Activated naive CD8-positive, alpha-beta T cell treated with anti-CD3 and anti-CD28 coated beads for 36 hours (primary cell): ENCODE data around the gene CDH12. TPM values are rescaled to one million over a fixed set of nuclear protein-coding genes. Genes with fewer than 3 reads are reported as not detected.
"Not testable (repeated sequence)": the region's sequence is repeated elsewhere in the genome, so short reads cannot be mapped to it uniquely, and the experiment has no call there.

Experiments
- DNase-seq: peaks from one replicate; pipeline ENCODE4 v3.0.0; 2021
- H3K27ac Mint-ChIP-seq: one replicate; pipeline ENCODE4 v1.8.0; 2022; ENCODE audit warnings: mild to moderate bottlenecking, moderate library complexity, mixed read lengths
- H3K27me3 Mint-ChIP-seq: one replicate; pipeline ENCODE4 v1.8.0; 2022; ENCODE audit warnings: mild to moderate bottlenecking, mixed read lengths
- H3K36me3 Mint-ChIP-seq: one replicate; pipeline ENCODE4 v1.8.0; 2021; ENCODE audit warnings: mild to moderate bottlenecking, mixed read lengths
- H3K4me1 Mint-ChIP-seq: one replicate; pipeline ENCODE4 v1.8.0; 2021; ENCODE audit warnings: mixed read lengths
- H3K4me3 Mint-ChIP-seq: one replicate; pipeline ENCODE4 v1.8.0; 2022; ENCODE audit warnings: mild to moderate bottlenecking, moderate library complexity, mixed read lengths
- H3K9me3 Mint-ChIP-seq: one replicate; pipeline ENCODE4 v1.8.0; 2022; ENCODE audit warnings: mixed read lengths
- total RNA-seq, 2 experiments: library from RNA; stranded (reverse); gene quantifications; one replicate each; pipeline ENCODE4 v1.2.3, GENCODE V29; 2021

CDH12 gene
- total RNA-seq, 2 experiments from 2014 or later, result not detected

DNA sequence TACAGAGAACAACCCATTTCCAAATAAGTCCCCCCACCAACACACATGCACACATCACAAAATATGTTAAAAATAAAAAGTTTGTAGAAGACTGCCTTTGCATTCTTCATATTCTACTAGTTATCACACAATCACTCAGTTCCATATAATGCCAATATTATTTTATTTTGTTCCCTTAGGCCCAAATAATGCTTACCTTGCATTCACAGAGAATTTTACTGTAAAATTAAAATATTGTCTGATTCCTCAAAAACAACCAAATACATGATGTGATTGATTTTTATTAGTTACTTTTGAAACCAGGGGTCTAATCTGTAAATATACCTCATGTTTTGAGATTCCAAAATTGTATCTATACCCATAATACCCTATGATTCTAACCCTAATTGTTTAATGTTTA lies 536.9 kb downstream of the CDH12 start:
- Mint-ChIP-seq H3K4me1 (no peaks in the 10 kb centered on the region), H3K27me3 (no peaks in the 10 kb centered on the region), H3K36me3 (no peaks in the 10 kb centered on the region), H3K9me3 (peaks cover 10% of the 10 kb centered on the region), H3K27ac (no peak overlapping the region), H3K4me3 (no peak overlapping the region)
- DNase-seq, result no peak

DNA sequence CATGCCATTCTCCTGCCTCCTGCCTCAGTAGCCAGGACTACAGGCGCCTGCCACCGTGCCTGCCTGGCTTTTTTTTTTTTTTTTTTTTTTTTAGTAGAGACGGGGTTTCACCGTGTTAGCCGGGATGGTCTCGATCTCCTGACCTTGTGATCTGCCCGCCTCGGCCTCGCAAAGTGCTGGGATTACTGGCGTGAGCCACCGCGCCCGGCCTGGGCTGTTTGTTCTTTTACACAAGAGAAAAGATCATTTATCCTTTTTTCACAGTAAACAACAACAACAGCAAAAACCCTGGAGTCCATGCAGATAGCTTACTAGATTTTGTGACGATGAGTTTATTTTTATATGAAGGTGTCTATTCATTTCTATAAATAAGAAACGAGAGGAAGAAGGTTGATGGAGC lies 538.1 kb downstream of the CDH12 start:
- not testable (repeated sequence) for DNase-seq, H3K4me3 Mint-ChIP-seq, H3K27me3 Mint-ChIP-seq, H3K27ac Mint-ChIP-seq, H3K9me3 Mint-ChIP-seq, H3K4me1 Mint-ChIP-seq, H3K36me3 Mint-ChIP-seq

DNA sequence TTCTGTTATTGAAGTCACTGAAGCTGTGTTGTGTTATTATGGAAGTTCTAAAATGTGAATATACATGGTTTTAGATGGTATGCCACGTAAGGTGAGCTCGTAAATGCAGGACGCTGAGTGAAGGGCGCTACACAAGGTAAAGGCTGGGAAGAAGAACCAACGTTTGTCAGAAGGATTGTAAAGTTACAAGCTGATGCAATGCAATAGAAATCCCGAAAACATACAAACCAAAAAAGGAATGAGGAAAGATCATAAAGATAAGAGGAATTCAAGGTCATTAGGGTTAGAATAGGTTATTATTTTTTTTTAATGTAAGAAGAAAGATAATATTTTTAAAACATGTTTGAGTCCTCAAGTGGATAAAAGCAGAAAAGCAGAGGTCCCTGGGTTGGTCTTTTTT lies 538.6 kb downstream of the CDH12 start:
- no peaks in the 10 kb centered on the region for H3K27me3 Mint-ChIP-seq
- peaks cover 5% of the 10 kb centered on the region for H3K9me3 Mint-ChIP-seq
- H3K4me3 Mint-ChIP-seq, result no peak overlapping the region
- H3K4me1 Mint-ChIP-seq, result no peaks in the 10 kb centered on the region
- H3K36me3 Mint-ChIP-seq, result no peaks in the 10 kb centered on the region
- no peak for DNase-seq
- H3K27ac Mint-ChIP-seq, result no peak overlapping the region

GRCh38 chr5:22306011-22306410 lies 547.1 kb downstream of the CDH12 start:
- no peak overlapping the region for H3K27ac Mint-ChIP-seq
- no peak overlapping the region for H3K4me3 Mint-ChIP-seq
- H3K27me3 Mint-ChIP-seq, result no peaks in the 10 kb centered on the region
- no peaks in the 10 kb centered on the region for H3K36me3 Mint-ChIP-seq
- H3K9me3 Mint-ChIP-seq, result peaks cover 2% of the 10 kb centered on the region
- no peaks in the 10 kb centered on the region for H3K4me1 Mint-ChIP-seq
- DNase-seq, result no peak

DNA sequence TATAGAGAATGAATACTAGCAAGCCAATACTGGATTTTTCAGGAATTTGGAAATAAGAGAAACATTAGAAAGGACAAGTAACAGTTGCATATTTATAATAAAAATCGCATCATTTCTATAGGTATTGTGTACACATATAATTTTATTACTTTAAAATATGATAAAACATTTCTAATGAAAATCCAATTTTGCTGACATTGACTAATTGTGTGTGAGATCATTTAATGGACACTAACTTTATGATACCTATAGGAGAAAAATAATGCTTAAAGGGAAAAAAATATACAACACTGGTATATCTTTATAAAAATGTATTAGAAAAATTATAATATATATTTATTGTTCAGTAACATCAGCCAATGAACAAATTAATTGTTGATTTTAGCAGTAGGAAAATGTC lies 557.3 kb downstream of the CDH12 start:
- Mint-ChIP-seq H3K27ac (no peak overlapping the region), H3K4me1 (no peaks in the 10 kb centered on the region), H3K27me3 (no peaks in the 10 kb centered on the region), H3K9me3 (peaks cover 17% of the 10 kb centered on the region), H3K36me3 (no peaks in the 10 kb centered on the region), H3K4me3 (no peak overlapping the region)
- DNase-seq, result no peak

GRCh38 chr5:22293147-22293546 lies 560.0 kb downstream of the CDH12 start:
- H3K9me3 Mint-ChIP-seq, result peaks cover 25% of the 10 kb centered on the region
- H3K27ac Mint-ChIP-seq, result no peak overlapping the region
- H3K4me3 Mint-ChIP-seq, result no peak overlapping the region
- DNase-seq, result no peak
- no peaks in the 10 kb centered on the region for H3K27me3 Mint-ChIP-seq
- H3K4me1 Mint-ChIP-seq, result no peaks in the 10 kb centered on the region
- no peaks in the 10 kb centered on the region for H3K36me3 Mint-ChIP-seq

DNA sequence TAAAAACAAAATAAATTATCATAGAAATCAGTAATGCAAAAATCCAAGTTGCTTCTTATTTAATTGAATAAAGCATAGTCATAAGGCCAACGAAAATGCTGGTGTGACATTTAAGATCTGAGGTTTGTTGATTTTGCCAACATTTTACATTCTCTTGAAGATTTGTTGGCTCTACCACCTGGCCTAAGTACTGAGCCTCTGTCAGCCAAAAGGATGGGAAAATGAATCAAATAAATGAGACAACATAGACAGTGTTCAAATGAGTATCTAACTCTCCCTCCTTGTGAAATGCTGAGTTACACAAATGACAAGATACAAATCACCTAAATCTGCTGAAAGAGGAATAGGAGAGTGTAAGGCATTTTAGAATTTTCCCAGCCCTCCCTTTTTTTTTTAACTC lies 575.0 kb downstream of the CDH12 start:
- no peaks in the 10 kb centered on the region for H3K4me1 Mint-ChIP-seq
- H3K36me3 Mint-ChIP-seq, result no peaks in the 10 kb centered on the region
- no peak overlapping the region for H3K4me3 Mint-ChIP-seq
- peaks cover 2% of the 10 kb centered on the region for H3K9me3 Mint-ChIP-seq
- no peak for DNase-seq
- H3K27me3 Mint-ChIP-seq, result no peaks in the 10 kb centered on the region
- no peak overlapping the region for H3K27ac Mint-ChIP-seq

- no peaks in the 10 kb centered on the region for H3K27me3 Mint-ChIP-seq
- no peak overlapping the region for H3K27ac Mint-ChIP-seq
- no peaks in the 10 kb centered on the region for H3K4me1 Mint-ChIP-seq
- DNase-seq, result no peak
- no peaks in the 10 kb centered on the region for H3K36me3 Mint-ChIP-seq
- peaks cover 2% of the 10 kb centered on the region for H3K9me3 Mint-ChIP-seq
- H3K4me3 Mint-ChIP-seq, result no peak overlapping the region
Observed at GRCh38 chr5:22277006-22277405, 576.1 kb downstream of the CDH12 start.

DNA sequence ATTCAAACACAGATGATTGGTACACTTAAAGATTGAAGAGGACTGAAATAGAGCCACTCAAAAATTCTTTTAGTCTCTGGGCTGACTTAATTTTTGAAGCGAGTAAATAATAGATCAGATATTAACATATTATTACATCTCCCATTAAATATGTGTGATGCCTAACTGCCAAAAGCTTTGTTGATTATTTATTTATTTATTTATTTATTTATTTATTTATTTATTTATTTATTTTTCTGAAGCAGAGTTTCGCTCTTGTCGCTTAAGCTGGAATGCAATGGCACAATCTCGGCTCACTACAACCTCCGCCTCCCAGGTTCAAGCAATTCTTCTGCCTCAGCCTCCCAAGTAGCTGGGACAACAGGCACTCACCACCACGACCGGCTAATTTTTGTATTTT lies 587.3 kb downstream of the CDH12 start:
- not testable (repeated sequence) for H3K27me3 Mint-ChIP-seq, H3K27ac Mint-ChIP-seq, H3K9me3 Mint-ChIP-seq, DNase-seq, H3K36me3 Mint-ChIP-seq, H3K4me1 Mint-ChIP-seq, H3K4me3 Mint-ChIP-seq

DNA sequence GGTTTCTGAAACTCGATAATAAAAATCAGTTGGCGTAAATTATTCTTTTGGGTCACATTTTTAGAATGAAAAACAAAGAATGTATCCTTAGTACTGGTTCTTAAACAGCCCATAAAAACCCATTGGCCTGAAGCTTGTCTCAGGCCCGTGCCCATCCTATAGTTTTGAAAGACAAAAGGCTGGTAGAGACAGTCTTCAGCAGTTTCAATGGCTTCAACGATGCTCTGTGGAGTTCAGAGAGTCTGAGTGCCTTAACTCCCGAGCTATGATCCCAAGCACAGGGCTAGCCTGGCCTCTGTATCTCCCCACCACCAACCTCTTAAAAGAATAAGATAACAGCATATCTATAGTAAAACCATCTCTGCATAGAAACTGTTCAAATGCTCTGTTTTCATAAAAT lies 595.0 kb downstream of the CDH12 start:
- H3K4me1 Mint-ChIP-seq, result no peaks in the 10 kb centered on the region
- no peaks in the 10 kb centered on the region for H3K27me3 Mint-ChIP-seq
- peaks cover 3% of the 10 kb centered on the region for H3K9me3 Mint-ChIP-seq

DNA sequence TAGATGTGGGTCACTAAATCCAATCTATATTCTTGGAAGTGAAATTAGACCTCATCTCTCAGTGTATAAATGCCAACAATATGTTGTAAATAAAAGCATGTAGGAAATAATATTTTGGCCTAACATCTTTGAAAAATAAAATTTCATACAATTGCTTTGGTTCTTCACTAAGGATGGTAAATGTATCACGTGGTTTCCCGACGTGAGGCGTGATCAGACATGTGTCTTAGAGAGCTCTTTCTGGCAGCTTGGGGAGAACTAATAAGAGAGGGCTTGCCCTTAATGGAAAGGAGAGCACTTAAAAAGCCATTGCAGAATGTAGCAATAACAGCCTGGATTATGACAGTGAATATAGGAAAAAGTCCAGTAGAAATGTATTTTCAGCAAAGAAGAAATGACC lies 602.6 kb downstream of the CDH12 start:
- no peak for DNase-seq
- Mint-ChIP-seq H3K27me3 (no peaks in the 10 kb centered on the region), H3K27ac (no peak overlapping the region), H3K4me3 (no peak overlapping the region), H3K36me3 (no peaks in the 10 kb centered on the region), H3K9me3 (peaks cover 10% of the 10 kb centered on the region), H3K4me1 (no peaks in the 10 kb centered on the region)

More for the DNA sequence above, 595.0 kb downstream of the CDH12 start:
- H3K4me3 Mint-ChIP-seq, result no peak overlapping the region
- H3K36me3 Mint-ChIP-seq, result no peaks in the 10 kb centered on the region
- DNase-seq, result no peak
- H3K27ac Mint-ChIP-seq, result no peak overlapping the region

DNA sequence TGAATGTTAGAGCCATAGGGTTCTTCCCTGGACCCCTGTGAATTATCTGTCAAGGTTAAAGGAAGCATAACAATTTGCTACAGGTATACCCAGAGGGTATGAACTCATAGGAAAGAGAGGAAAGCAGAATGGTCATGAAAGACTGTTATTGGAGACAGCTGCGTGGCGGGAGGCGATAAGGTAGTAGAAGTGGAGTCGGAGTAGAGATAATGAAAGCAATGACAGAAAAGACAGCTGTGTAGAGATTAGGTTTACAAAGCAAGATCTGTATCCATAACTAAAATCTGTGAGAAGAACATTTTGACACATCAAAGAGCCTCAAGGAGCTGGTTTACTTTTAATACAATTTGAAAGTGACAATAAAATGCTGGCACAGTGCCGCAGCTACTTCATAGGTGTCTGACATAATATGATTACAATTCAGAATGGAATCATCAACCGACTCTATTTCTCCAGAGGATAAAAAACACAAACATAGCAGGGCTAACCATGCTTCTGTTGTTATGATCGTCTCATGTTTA lies 603.9 kb downstream of the CDH12 start:
- no peaks in the 10 kb centered on the region for H3K36me3 Mint-ChIP-seq
- no peak overlapping the region for H3K4me3 Mint-ChIP-seq
- peaks cover 15% of the 10 kb centered on the region for H3K9me3 Mint-ChIP-seq
- H3K27ac Mint-ChIP-seq, result no peak overlapping the region
- no peaks in the 10 kb centered on the region for H3K27me3 Mint-ChIP-seq
- DNase-seq, result no peak
- H3K4me1 Mint-ChIP-seq, result no peaks in the 10 kb centered on the region

- H3K27me3 Mint-ChIP-seq, result no peaks in the 10 kb centered on the region
- peaks cover 9% of the 10 kb centered on the region for H3K9me3 Mint-ChIP-seq
- no peaks in the 10 kb centered on the region for H3K4me1 Mint-ChIP-seq
- no peak overlapping the region for H3K27ac Mint-ChIP-seq
- no peaks in the 10 kb centered on the region for H3K36me3 Mint-ChIP-seq
- no peak overlapping the region for H3K4me3 Mint-ChIP-seq
- no peak for DNase-seq
Observed at GRCh38 chr5:22245770-22246169, 607.4 kb downstream of the CDH12 start.

- H3K36me3 Mint-ChIP-seq, result no peaks in the 10 kb centered on the region
- no peak overlapping the region for H3K27ac Mint-ChIP-seq
- no peaks in the 10 kb centered on the region for H3K4me1 Mint-ChIP-seq
- H3K9me3 Mint-ChIP-seq, result peaks cover 6% of the 10 kb centered on the region
- H3K4me3 Mint-ChIP-seq, result no peak overlapping the region
- no peaks in the 10 kb centered on the region for H3K27me3 Mint-ChIP-seq
- DNase-seq, result no peak
Observed at GRCh38 chr5:22242532-22242931, 610.6 kb downstream of the CDH12 start.

GRCh38 chr5:22238047-22238446 lies 615.1 kb downstream of the CDH12 start:
- Mint-ChIP-seq H3K27me3 (no peaks in the 10 kb centered on the region), H3K9me3 (peaks cover 1% of the 10 kb centered on the region), H3K4me1 (no peaks in the 10 kb centered on the region), H3K27ac (no peak overlapping the region), H3K4me3 (no peak overlapping the region), H3K36me3 (no peaks in the 10 kb centered on the region)
- DNase-seq, result no peak

DNA sequence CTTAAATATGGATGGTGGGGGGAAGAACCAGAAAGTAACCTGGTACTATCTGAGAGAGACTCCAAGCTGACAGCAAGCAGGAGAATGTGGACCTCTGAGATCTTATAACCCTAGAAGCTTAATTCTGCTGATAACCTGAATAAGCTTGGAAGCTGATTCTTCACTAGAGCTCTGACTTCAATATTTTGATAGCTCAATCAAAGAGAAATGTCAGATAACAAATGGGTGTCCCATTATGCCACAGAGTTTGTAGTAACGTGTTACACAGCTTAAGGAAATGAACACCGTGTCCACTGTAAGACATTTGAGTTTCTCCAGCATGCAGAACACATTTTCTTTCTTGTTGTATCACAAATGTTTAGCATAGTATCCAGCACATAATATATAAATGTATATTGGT lies 626.7 kb downstream of the CDH12 start:
- Mint-ChIP-seq H3K9me3 (peaks cover 3% of the 10 kb centered on the region), H3K4me3 (no peak overlapping the region), H3K27ac (no peak overlapping the region), H3K4me1 (no peaks in the 10 kb centered on the region), H3K36me3 (no peaks in the 10 kb centered on the region), H3K27me3 (no peaks in the 10 kb centered on the region)
- no peak for DNase-seq

DNA sequence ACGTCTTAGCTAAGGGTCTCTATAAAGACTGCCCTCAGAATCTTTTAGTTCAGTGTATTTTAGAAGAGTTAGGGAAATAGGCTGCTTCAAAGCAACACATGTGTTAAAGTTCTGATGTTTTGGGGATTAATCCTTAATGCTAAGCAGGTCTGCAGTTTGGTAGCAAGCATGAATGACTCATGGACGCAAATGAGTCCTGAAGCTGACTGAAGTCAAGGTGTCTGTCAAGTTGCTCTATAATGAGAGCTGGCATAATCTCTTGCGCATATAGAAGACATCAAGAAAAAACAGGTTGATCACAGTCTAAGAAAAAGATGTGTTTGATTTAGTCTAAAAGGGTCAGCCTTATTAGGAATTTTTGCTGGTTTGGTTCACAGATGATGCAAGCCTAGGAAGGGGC lies 630.1 kb downstream of the CDH12 start:
- no peak overlapping the region for H3K4me3 Mint-ChIP-seq
- no peaks in the 10 kb centered on the region for H3K4me1 Mint-ChIP-seq
- H3K9me3 Mint-ChIP-seq, result peaks cover 1% of the 10 kb centered on the region
- DNase-seq, result no peak
- no peaks in the 10 kb centered on the region for H3K27me3 Mint-ChIP-seq
- H3K27ac Mint-ChIP-seq, result no peak overlapping the region
- H3K36me3 Mint-ChIP-seq, result no peaks in the 10 kb centered on the region
